ENCODE data around the gene PRPF4.

DNA sequence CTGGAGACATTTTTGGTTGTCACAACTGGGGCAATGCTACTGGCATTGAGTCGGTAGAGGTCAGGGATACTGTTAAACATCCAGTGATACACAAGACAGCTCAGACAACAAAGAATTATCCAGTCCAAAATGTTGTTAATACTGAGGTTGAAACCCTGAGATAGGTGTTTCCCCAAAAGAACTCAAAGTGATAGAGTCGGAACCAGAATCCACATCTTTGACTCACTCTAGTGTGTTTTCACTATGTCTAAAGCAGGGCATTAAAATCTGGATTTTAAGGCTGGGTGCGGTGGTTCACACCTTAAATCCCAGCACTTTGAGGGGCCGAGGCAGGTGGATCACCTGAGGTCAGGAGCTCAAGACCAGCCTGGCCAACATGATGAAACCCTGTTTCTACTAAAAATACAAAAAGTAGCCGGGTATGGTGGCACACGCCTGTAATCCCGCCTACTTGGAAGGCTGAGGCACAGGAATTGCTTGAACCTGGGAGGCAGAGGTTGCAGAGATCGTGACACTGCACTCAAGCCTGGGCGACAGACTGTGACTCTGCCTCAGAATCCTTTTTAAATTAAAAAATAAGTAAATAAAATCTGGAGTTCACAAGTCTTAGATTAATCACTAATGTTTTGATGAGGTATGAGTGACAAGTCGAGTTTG lies 37.1 kb upstream of the PRPF4 start:
- TF ChIP-seq, protein P1, sequence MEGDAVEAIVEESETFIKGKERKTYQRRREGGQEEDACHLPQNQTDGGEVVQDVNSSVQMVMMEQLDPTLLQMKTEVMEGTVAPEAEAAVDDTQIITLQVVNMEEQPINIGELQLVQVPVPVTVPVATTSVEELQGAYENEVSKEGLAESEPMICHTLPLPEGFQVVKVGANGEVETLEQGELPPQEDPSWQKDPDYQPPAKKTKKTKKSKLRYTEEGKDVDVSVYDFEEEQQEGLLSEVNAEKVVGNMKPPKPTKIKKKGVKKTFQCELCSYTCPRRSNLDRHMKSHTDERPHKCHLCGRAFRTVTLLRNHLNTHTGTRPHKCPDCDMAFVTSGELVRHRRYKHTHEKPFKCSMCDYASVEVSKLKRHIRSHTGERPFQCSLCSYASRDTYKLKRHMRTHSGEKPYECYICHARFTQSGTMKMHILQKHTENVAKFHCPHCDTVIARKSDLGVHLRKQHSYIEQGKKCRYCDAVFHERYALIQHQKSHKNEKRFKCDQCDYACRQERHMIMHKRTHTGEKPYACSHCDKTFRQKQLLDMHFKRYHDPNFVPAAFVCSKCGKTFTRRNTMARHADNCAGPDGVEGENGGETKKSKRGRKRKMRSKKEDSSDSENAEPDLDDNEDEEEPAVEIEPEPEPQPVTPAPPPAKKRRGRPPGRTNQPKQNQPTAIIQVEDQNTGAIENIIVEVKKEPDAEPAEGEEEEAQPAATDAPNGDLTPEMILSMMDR (IDR thresholded peaks at IDR 0.05), result no peak
- TF ChIP-seq POLR2A (IDR thresholded peaks at IDR 0.05) (no peak), POLR2AphosphoS5 (IDR thresholded peaks at IDR 0.05) (no peak), EP300 (IDR thresholded peaks at IDR 0.05) (no peak)

Data from stomach (tissue), 4 donors.